IMR-90 (cell line): ENCODE measurements around the gene STKLD1. TPM values are rescaled to one million over a fixed set of nuclear protein-coding genes. Genes with fewer than 3 reads are reported as not detected.

Experiments used
- ATAC-seq: fragments of 200-7000 bp; cut with Tn5 transposase; 2 replicates; pipeline ENCODE4 v1.9.1; 2020; ENCODE audit warnings: low read depth, mild to moderate bottlenecking, moderate library complexity
- BruUV-seq: library from RNA; stranded (reverse); fragments of 400-500 nt; replicated peaks from 2 replicates; lab custom pipeline; 2021; lab: Mats Ljungman, UMichigan
- CTCF ChIA-PET: fragments of 300-600 bp; formaldehyde crosslinking; extraction: SDS; loops from one replicate; lab custom pipeline; 2021; ENCODE audit warnings: antibody characterized with exemption; lab: Yijun Ruan, JAX
- POLR2A ChIA-PET: fragments of 300-600 bp; sonication (Branson Sonifier 250); formaldehyde crosslinking; loops from one replicate; lab custom pipeline; 2022; ENCODE audit warnings: antibody characterized with exemption; ENCODE audit not compliant: unreplicated experiment; lab: Charles Lee
- DNase-seq: peaks from one replicate; pipeline ENCODE4 v3.0.0; 2013
- H2AFZ ChIP-seq: replicated peaks from 2 replicates; pipeline ENCODE3; 2013; ENCODE audit warnings: low read length, mild to moderate bottlenecking; ENCODE audit not compliant: poor library complexity
- H2AK5ac ChIP-seq: 2 replicates; pipeline ENCODE4 v1.6.1; 2013; ENCODE audit warnings: low read depth, low read length, inconsistent platforms
- H2AK9ac ChIP-seq: replicated peaks from 2 replicates; pipeline ENCODE3; 2013; ENCODE audit warnings: mild to moderate bottlenecking, low read depth, low read length, moderate library complexity; ENCODE audit not compliant: poor library complexity
- H2BK120ac ChIP-seq: 2 replicates; pipeline ENCODE4 v1.6.1; 2013; ENCODE audit warnings: low read depth, low read length, inconsistent platforms
- H2BK15ac ChIP-seq: 3 replicates; pipeline ENCODE4 v1.6.1; 2013; ENCODE audit warnings: low read depth, low read length, inconsistent platforms
- H2BK20ac ChIP-seq: 2 replicates; pipeline ENCODE4 v1.6.1; 2013; ENCODE audit warnings: low read depth, mild to moderate bottlenecking, inconsistent platforms, low read length, moderate library complexity
- H2BK5ac ChIP-seq: 2 replicates; pipeline ENCODE4 v1.6.1; 2013; ENCODE audit warnings: mild to moderate bottlenecking, low read depth, low read length, inconsistent platforms; ENCODE audit not compliant: poor library complexity, severe bottlenecking
- H3K14ac ChIP-seq: replicated peaks from 2 replicates; pipeline ENCODE4 v1.6.1; 2013; ENCODE audit warnings: low read depth, low read length, inconsistent platforms
- H3K18ac ChIP-seq: 2 replicates; pipeline ENCODE4 v1.6.1; 2013; ENCODE audit warnings: low read depth, low read length, control low read depth
- H3K23ac ChIP-seq: 2 replicates; pipeline ENCODE4 v1.6.1; 2013; ENCODE audit warnings: low read depth, low read length, inconsistent platforms
- H3K27ac ChIP-seq: 2 replicates; pipeline ENCODE4 v1.5.1; 2013; ENCODE audit warnings: mild to moderate bottlenecking, control low read depth, low read length; ENCODE audit not compliant: insufficient read depth
- H3K27me3 ChIP-seq: 2 replicates; pipeline ENCODE4 v1.6.1; 2013; ENCODE audit warnings: low read length; ENCODE audit not compliant: control insufficient read depth, insufficient read depth
- H3K36me3 ChIP-seq: 2 replicates; pipeline ENCODE4 v1.6.1; 2013; ENCODE audit warnings: low read length, mixed read lengths; ENCODE audit not compliant: control insufficient read depth, insufficient read depth
- H3K4ac ChIP-seq: 2 replicates; pipeline ENCODE4 v1.6.1; 2013; ENCODE audit warnings: low read depth, low read length, inconsistent platforms
- H3K4me1 ChIP-seq: 2 replicates; pipeline ENCODE4 v1.6.1; 2013; ENCODE audit warnings: low read length, mixed read lengths; ENCODE audit not compliant: control insufficient read depth, insufficient read depth
- H3K4me2 ChIP-seq: 2 replicates; pipeline ENCODE4 v1.6.1; 2013; ENCODE audit warnings: low read depth, mild to moderate bottlenecking, control low read depth, low read length, moderate library complexity
- H3K4me3 ChIP-seq: 2 replicates; pipeline ENCODE4 v1.5.1; 2013; ENCODE audit warnings: low read depth, mild to moderate bottlenecking, control low read depth, low read length, moderate library complexity; ENCODE audit not compliant: insufficient read depth
- H3K56ac ChIP-seq: 2 replicates; pipeline ENCODE4 v1.6.1; 2013; ENCODE audit warnings: low read length, inconsistent platforms; ENCODE audit not compliant: insufficient read depth; ENCODE audit errors: extremely low read depth
- H3K79me1 ChIP-seq, 2 experiments: 2 replicates each; pipeline ENCODE4 v1.6.1; 2013; ENCODE audit warnings: low read length in 2 of 2, inconsistent platforms in 1 of 2, low read depth in 1 of 2
- H3K9ac ChIP-seq: 2 replicates; pipeline ENCODE4 v1.6.1; 2013; ENCODE audit warnings: low read depth, low read length, control low read depth
- H3K9me1 ChIP-seq: 2 replicates; pipeline ENCODE4 v1.6.1; 2013; ENCODE audit warnings: low read length, inconsistent platforms; ENCODE audit not compliant: insufficient read depth
- H3K9me3 ChIP-seq: 2 replicates; pipeline ENCODE4 v1.6.1; 2013; ENCODE audit warnings: low read length; ENCODE audit not compliant: control insufficient read depth, insufficient read depth
- H4K20me1 ChIP-seq: 2 replicates; pipeline ENCODE4 v1.6.1; 2013; ENCODE audit warnings: low read length, inconsistent platforms; ENCODE audit not compliant: insufficient read depth
- H4K5ac ChIP-seq: 2 replicates; pipeline ENCODE4 v1.6.1; 2013; ENCODE audit warnings: mild to moderate bottlenecking, low read depth, low read length, control low read depth
- H4K8ac ChIP-seq, 2 experiments: 2 replicates each; pipeline ENCODE4 v1.6.1; 2013; ENCODE audit warnings: low read depth in 2 of 2, low read length in 2 of 2, control low read depth in 1 of 2, inconsistent platforms in 1 of 2
- H4K91ac ChIP-seq: 2 replicates; pipeline ENCODE4 v1.6.1; 2013; ENCODE audit warnings: low read depth, low read length, inconsistent platforms; ENCODE audit not compliant: insufficient read depth
- BHLHE40 ChIP-seq: fragments of 150-350 bp; IDR thresholded peaks from 2 replicates; pipeline ENCODE4 v1.6.1; 2016; ENCODE audit warnings: mild to moderate bottlenecking, low read depth, low read length
- CEBPB ChIP-seq: IDR thresholded peaks from 2 replicates; pipeline ENCODE4 v1.6.1; 2012; ENCODE audit warnings: low read depth, low read length, improper control_type of control experiment
- CHD1 ChIP-seq: IDR thresholded peaks from 2 replicates; pipeline ENCODE4 v1.6.1; 2012; ENCODE audit warnings: low read depth, low read length, improper control_type of control experiment
- CTCF ChIP-seq: conservative IDR thresholded peaks from 2 replicates; pipeline ENCODE4 v1.5.1; 2012; ENCODE audit warnings: mild to moderate bottlenecking, low read depth, low read length, improper control_type of control experiment
- ELK1 ChIP-seq: fragments of 150-350 bp; IDR thresholded peaks from 2 replicates; pipeline ENCODE4 v1.6.1; 2016; ENCODE audit warnings: low read depth, mild to moderate bottlenecking, low read length, moderate library complexity, borderline replicate concordance
- FOS ChIP-seq: fragments of 150-350 bp; IDR thresholded peaks from 2 replicates; pipeline ENCODE4 v1.6.1; 2016; ENCODE audit warnings: low read depth, low read length
- MAFK ChIP-seq: IDR thresholded peaks from 2 replicates; pipeline ENCODE4 v1.6.1; 2012; ENCODE audit warnings: low read depth, low read length, improper control_type of control experiment
- MAZ ChIP-seq: IDR thresholded peaks from 2 replicates; pipeline ENCODE4 v1.6.1; 2012; ENCODE audit warnings: low read depth, mild to moderate bottlenecking, low read length, improper control_type of control experiment, moderate library complexity, borderline replicate concordance
- MXI1 ChIP-seq: IDR thresholded peaks from 2 replicates; pipeline ENCODE4 v1.6.1; 2012; ENCODE audit warnings: low read depth, mild to moderate bottlenecking, low read length, moderate library complexity, borderline replicate concordance
- NFE2L2 ChIP-seq: fragments of 150-350 bp; IDR thresholded peaks from 2 replicates; pipeline ENCODE4 v1.6.1; 2016; ENCODE audit warnings: low read depth, mild to moderate bottlenecking, low read length
- POLR2A ChIP-seq: IDR thresholded peaks from 2 replicates; pipeline ENCODE4 v1.6.1; 2012; ENCODE audit warnings: mild to moderate bottlenecking, low read depth, low read length
- RAD21 ChIP-seq: IDR thresholded peaks from 2 replicates; pipeline ENCODE4 v1.6.1; 2012; ENCODE audit warnings: low read length, improper control_type of control experiment
- RCOR1 ChIP-seq: IDR thresholded peaks from 2 replicates; pipeline ENCODE4 v1.6.1; 2012; ENCODE audit warnings: mild to moderate bottlenecking, low read length, improper control_type of control experiment; ENCODE audit not compliant: insufficient replicate concordance
- RFX5 ChIP-seq: IDR thresholded peaks from 2 replicates; pipeline ENCODE4 v1.8.0; 2012; ENCODE audit warnings: low read depth, mild to moderate bottlenecking, low read length, moderate library complexity
- SMC3 ChIP-seq: fragments of 150-350 bp; IDR thresholded peaks from 2 replicates; pipeline ENCODE4 v1.6.1; 2016; ENCODE audit warnings: low read depth, mild to moderate bottlenecking, antibody characterized with exemption, low read length, moderate library complexity
- USF2 ChIP-seq: fragments of 150-350 bp; IDR thresholded peaks from 2 replicates; pipeline ENCODE4 v1.6.1; 2017; ENCODE audit warnings: mild to moderate bottlenecking, antibody characterized with exemption, low read length, low read depth
- WGBS, 2 experiments: methylation state at CpG; one replicate each; pipeline versions ENCODE4 v1.1.5 to v1.1.7; 2013; ENCODE audit warnings: missing lambda C conversion rate in 2 of 2; ENCODE audit not compliant: insufficient read length in 1 of 2; ENCODE audit errors: extremely low coverage in 2 of 2; 5-methylcytosine and 5-hydroxymethylcytosine counted together
- dilution Hi-C: fragments of 300-500 bp; cut with HindIII; formaldehyde crosslinking; loops from one replicate; pipeline ENCODE4 v1.14.3; 2018; ENCODE audit warnings: low sequenced_read_pairs; ENCODE audit not compliant: unreplicated experiment
- in situ Hi-C: fragments of 300-500 bp; cut with MboI; formaldehyde crosslinking; loops from 3 replicates; pipeline ENCODE4 v1.14.3; 2019; ENCODE audit warnings: low sequenced_read_pairs, inconsistent platforms, mixed read lengths
- intact Hi-C: fragments of 100-400 bp; cut with micrococcal nuclease; formaldehyde crosslinking; loops from 2 replicates; pipeline ENCODE4 v1.10.0; 2022
- polyA plus RNA-seq, 3 experiments: library from polyadenylated mRNA; depleted of rRNA; stranded (reverse); fragments of >200 nt; gene quantifications; 2 replicates each; pipeline ENCODE4 v1.2.3, GENCODE V29; 2012; ENCODE audit warnings: low replicate concordance in 1 of 3
- total RNA-seq: library from RNA; depleted of rRNA; stranded (reverse); fragments of >200 nt; gene quantifications from 2 replicates; pipeline ENCODE4 v1.2.3, GENCODE V29; 2012

Gene STKLD1
- total and polyA plus RNA-seq, 2 of the 4 experiments (the other 2 are of a cell fraction): 0.54 to 0.65 TPM

GRCh38 chr9:133426011-133426410 lies 49.8 kb downstream of the STKLD1 start:
- Histone ChIP-seq H4K20me1 (peaks cover 8% of the 10 kb centered on the region; the same call in 1 of the 2 replicates), H3K9me3 (no peaks in the 10 kb centered on the region), H3K23ac (no peak overlapping the region), H3K79me1 (no peaks in the 10 kb centered on the region), H4K8ac (no peak overlapping the region), H2AK5ac (peak overlapping the region; percentile 28; the same call in 1 of the 2 replicates), H3K27ac (no peak overlapping the region), H4K91ac (no peak overlapping the region), H2BK120ac (no peak overlapping the region), H3K14ac (no peak overlapping the region), H3K18ac (no peak overlapping the region), H3K36me3 (peaks cover 4% of the 10 kb centered on the region; the same call in 1 of the 2 replicates), H4K5ac (no peak overlapping the region), H3K9ac (no peak overlapping the region), H2AFZ (no peak overlapping the region), H3K27me3 (peaks cover 15% of the 10 kb centered on the region), H3K4me3 (no peak overlapping the region), H2BK20ac (no peak overlapping the region), H3K4ac (no peak overlapping the region), H3K4me2 (no peak overlapping the region), H2AK9ac (no peak overlapping the region), H2BK15ac (no peak overlapping the region), H3K9me1 (peaks cover 14% of the 10 kb centered on the region), H3K56ac (no peak overlapping the region), H2BK5ac (no peak overlapping the region), H3K4me1 (peaks cover 8% of the 10 kb centered on the region; the same call in 1 of the 2 replicates)
- ChIA-PET POLR2A (no interaction called here), CTCF (no interaction called here)
- intact Hi-C loops: no loop called here
- in situ Hi-C loops: no loop called here
- BruUV-seq: no TSS peak
- 97% methylated on average over 6 of the region's 11 CpGs; no CpG with 5 or more reads in 1 of the 2 experiments for WGBS, 2 experiments
- no peak for ATAC-seq
- dilution Hi-C loops: no loop called here
- DNase-seq: no peak
- TF ChIP-seq FOS (no peak), RAD21 (no peak), MAZ (no peak), CTCF (no peak), NFE2L2 (no peak), CEBPB (no peak), MAFK (no peak), ELK1 (no peak), RCOR1 (no peak), USF2 (no peak), MXI1 (no peak), BHLHE40 (no peak), POLR2A (no peak), SMC3 (no peak), RFX5 (no peak), CHD1 (no peak)
